Esophagus muscularis mucosa (tissue), 4 donors: ENCODE measurements around the gene DENND6A. TPM values are rescaled to one million over a fixed set of nuclear protein-coding genes. Genes with fewer than 3 reads are reported as not detected.
"Not testable (repeated sequence)": the region's sequence is repeated elsewhere in the genome, so short reads cannot be mapped to it uniquely, and the experiment has no call there.

Experiments
- DNase-seq: peaks from one replicate; pipeline ENCODE4 v3.0.0-alpha.2; 2017; ENCODE audit errors: extremely low spot score
- H3K27ac ChIP-seq, 4 donors: fragments of 200-600 bp; sonication (generic); replicated peaks in 1 of 4; 1 replicate in 3 of 4; 2 replicates in 1 of 4; pipeline ENCODE4 v1.5.1; 2016 to 2019; ENCODE audit warnings: mild to moderate bottlenecking in 1 of 4
- H3K27me3 ChIP-seq, 4 donors: fragments of 200-600 bp; sonication (generic); one replicate each; pipeline versions ENCODE4 v1.5.1 to v1.6.0; 2016 to 2019
- H3K36me3 ChIP-seq, 4 donors: fragments of 200-600 bp; sonication (generic); one replicate each; pipeline ENCODE4 v1.5.1; 2016 to 2019
- H3K4me1 ChIP-seq, 4 donors: fragments of 200-600 bp; sonication (generic); one replicate each; pipeline ENCODE4 v1.5.1; 2016 to 2019
- H3K4me3 ChIP-seq, 4 donors: fragments of 200-600 bp; sonication (generic); 1 replicate in 2 of 4; 2 replicates in 2 of 4; pipeline ENCODE4 v1.5.1; 2016 to 2019; ENCODE audit warnings: mild to moderate bottlenecking in 4 of 4, moderate library complexity in 1 of 4
- H3K9me3 ChIP-seq, 4 donors: fragments of 200-600 bp; sonication (generic); 1 replicate in 3 of 4; 2 replicates in 1 of 4; pipeline ENCODE4 v1.5.1; 2016 to 2019
- EP300 ChIP-seq: sonication (generic); formaldehyde crosslinking; IDR thresholded peaks from one replicate; pipeline ENCODE4 v1.6.1; 2017; ENCODE audit warnings: antibody characterized with exemption
- POLR2A ChIP-seq: fragments of 450-650 bp; IDR thresholded peaks from one replicate; pipeline ENCODE4 v1.6.1; 2017; ENCODE audit warnings: antibody characterized with exemption, moderate library complexity, mild to moderate bottlenecking, low read depth
- POLR2AphosphoS5 ChIP-seq, 2 donors: sonication (generic); formaldehyde crosslinking; IDR thresholded peaks; one replicate each; pipeline ENCODE4 v1.6.1; 2017; ENCODE audit warnings: antibody characterized with exemption in 2 of 2
- WGBS: methylation state at CpG from one replicate; pipeline ENCODE4 v1.1.5; 2018; 5-methylcytosine and 5-hydroxymethylcytosine counted together
- intact Hi-C: fragments of 100-400 bp; cut with DNase I; formaldehyde crosslinking; loops from one replicate; pipeline ENCODE4 v1.15.1; 2023
- total RNA-seq, 4 donors: library from RNA; depleted of rRNA; stranded (reverse); fragments of >200 nt; gene quantifications; one replicate each; pipeline versions ENCODE4 v1.1.0 to v1.2.1, GENCODE V29; 2016
- TF ChIP-seq, protein P1 (sequence below), 3 experiments: fragments of 200-600 bp in 2 of 3; fragments of 450-650 bp in 1 of 3; sonication (generic) in 2 of 3; IDR thresholded peaks; one replicate each; pipeline ENCODE4 v1.5.1; 2017 to 2019; ENCODE audit warnings: antibody characterized with exemption in 3 of 3, mild to moderate bottlenecking in 2 of 3, moderate library complexity in 1 of 3

DENND6A gene
- total RNA-seq, 4 donors from 2014 or later, result 24.6 to 47.2 (median 43.2) TPM

- H3K27ac ChIP-seq, result no peak overlapping the region
- intact Hi-C loops, result no loop called here
- no peaks in the 10 kb centered on the region for H3K4me1 ChIP-seq
- H3K4me3 ChIP-seq, result no peak overlapping the region
- H3K27me3 ChIP-seq, result no peaks in the 10 kb centered on the region
- DNase-seq, result no peak
- 77% methylated on average over 9 of the region's 9 CpGs for WGBS
- no peaks in the 10 kb centered on the region for H3K36me3 ChIP-seq
- H3K9me3 ChIP-seq, result no peaks in the 10 kb centered on the region
- TF ChIP-seq EP300 (no peak), POLR2AphosphoS5 (IDR thresholded peaks at IDR 0.05) (no peak), POLR2A (no peak)
- TF ChIP-seq, protein P1, sequence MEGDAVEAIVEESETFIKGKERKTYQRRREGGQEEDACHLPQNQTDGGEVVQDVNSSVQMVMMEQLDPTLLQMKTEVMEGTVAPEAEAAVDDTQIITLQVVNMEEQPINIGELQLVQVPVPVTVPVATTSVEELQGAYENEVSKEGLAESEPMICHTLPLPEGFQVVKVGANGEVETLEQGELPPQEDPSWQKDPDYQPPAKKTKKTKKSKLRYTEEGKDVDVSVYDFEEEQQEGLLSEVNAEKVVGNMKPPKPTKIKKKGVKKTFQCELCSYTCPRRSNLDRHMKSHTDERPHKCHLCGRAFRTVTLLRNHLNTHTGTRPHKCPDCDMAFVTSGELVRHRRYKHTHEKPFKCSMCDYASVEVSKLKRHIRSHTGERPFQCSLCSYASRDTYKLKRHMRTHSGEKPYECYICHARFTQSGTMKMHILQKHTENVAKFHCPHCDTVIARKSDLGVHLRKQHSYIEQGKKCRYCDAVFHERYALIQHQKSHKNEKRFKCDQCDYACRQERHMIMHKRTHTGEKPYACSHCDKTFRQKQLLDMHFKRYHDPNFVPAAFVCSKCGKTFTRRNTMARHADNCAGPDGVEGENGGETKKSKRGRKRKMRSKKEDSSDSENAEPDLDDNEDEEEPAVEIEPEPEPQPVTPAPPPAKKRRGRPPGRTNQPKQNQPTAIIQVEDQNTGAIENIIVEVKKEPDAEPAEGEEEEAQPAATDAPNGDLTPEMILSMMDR (IDR thresholded peaks at IDR 0.05), result no peak
Measured at GRCh38 chr3:57700737-57701136, 7.9 kb upstream of the DENND6A start.

GRCh38 chr3:57699591-57699990, 6.7 kb upstream of the DENND6A start:
- no peak overlapping the region for H3K27ac ChIP-seq
- 90% methylated on average over 2 of the region's 2 CpGs for WGBS
- intact Hi-C loops, result no loop called here

DNA sequence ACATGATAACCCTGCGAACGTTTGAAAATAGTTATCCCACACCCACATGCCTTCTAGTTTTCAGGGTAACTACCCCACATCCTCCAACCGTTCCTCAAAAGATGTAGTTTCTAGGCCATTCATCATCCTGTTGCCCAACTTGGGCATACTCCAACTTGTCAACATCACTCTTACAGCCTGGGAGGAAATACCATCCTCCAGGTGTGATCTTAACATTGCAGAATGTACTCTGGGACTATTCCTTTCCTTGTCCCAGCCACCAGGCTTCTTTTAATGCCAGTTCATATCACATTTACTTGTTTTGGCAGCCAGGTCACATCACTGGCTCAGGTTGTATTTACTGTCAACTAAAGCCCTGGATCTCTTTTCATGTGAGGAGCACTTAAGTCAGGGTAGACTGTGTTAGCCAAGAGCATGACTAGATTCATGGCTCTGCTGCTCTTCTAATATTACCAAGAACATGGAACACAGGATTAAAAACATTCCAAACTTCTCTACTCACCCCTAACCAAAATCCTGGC, 4.0 kb upstream of the DENND6A start:
- no peak overlapping the region for H3K4me3 ChIP-seq
- H3K27ac ChIP-seq, result no peak overlapping the region
- intact Hi-C loops, result no loop called here
- DNase-seq, result no peak
- 49% methylated on average over 3 of the region's 3 CpGs for WGBS
- H3K9me3 ChIP-seq, result no peaks in the 10 kb centered on the region
- peaks cover 0 to 7% (median 4%) of the 10 kb centered on the region in 4 donors for H3K4me1 ChIP-seq
- no peaks in the 10 kb centered on the region for H3K36me3 ChIP-seq
- no peaks in the 10 kb centered on the region for H3K27me3 ChIP-seq
- TF ChIP-seq EP300, result no peak
- no peak for TF ChIP-seq POLR2AphosphoS5 (IDR thresholded peaks at IDR 0.05)
- TF ChIP-seq POLR2A, result no peak
- TF ChIP-seq, protein P1 (IDR thresholded peaks at IDR 0.05), result no peak

More at GRCh38 chr3:57699591-57699990, 6.7 kb upstream of the DENND6A start:
- no peaks in the 10 kb centered on the region for H3K36me3 ChIP-seq
- H3K9me3 ChIP-seq, result no peaks in the 10 kb centered on the region
- H3K4me3 ChIP-seq, result no peak overlapping the region
- H3K27me3 ChIP-seq, result no peaks in the 10 kb centered on the region
- TF ChIP-seq POLR2AphosphoS5 (IDR thresholded peaks at IDR 0.05) (no peak), POLR2A (no peak)
- DNase-seq, result no peak
- no peaks in the 10 kb centered on the region for H3K4me1 ChIP-seq

DNA sequence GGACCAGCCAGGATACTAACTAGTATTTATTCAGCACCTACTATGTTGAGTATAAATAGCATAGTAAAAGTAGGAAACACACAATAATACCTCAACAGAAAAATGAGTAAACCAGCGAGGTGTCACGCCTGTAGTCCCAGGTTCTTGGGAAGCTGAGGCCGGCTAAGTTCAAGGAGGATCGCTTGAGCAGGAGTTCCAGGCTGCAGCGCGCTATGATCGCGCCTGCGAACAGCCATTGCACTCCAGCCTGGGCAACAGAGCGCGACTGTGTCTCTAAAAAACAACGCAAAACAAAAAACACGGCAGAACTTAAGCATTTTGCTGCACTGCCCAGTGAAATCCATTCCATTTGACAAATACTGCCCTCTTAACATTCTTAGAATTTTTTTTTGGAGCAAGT, 1.3 kb upstream of the DENND6A start:
- no peak overlapping the region for H3K4me3 ChIP-seq
- H3K9me3 ChIP-seq, result no peaks in the 10 kb centered on the region
- no peaks in the 10 kb centered on the region for H3K27me3 ChIP-seq
- H3K27ac ChIP-seq, result no peak overlapping the region
- no peaks in the 10 kb centered on the region for H3K36me3 ChIP-seq
- intact Hi-C loops, result loop anchor here (5.0 kb wide), 2 partner anchors 63 to 97 kb away; partner anchors contain the start of genes ARF4 and SLMAP
- 89% methylated on average over 13 of the region's 13 CpGs for WGBS
- DNase-seq, result no peak
- H3K4me1 ChIP-seq, result peaks cover 19 to 31% (median 25%) of the 10 kb centered on the region in 4 donors
- TF ChIP-seq EP300 (no peak), POLR2A (no peak), POLR2AphosphoS5 (IDR thresholded peaks at IDR 0.05) (no peak)
- TF ChIP-seq, protein P1 (IDR thresholded peaks at IDR 0.05), result no peak

DNA sequence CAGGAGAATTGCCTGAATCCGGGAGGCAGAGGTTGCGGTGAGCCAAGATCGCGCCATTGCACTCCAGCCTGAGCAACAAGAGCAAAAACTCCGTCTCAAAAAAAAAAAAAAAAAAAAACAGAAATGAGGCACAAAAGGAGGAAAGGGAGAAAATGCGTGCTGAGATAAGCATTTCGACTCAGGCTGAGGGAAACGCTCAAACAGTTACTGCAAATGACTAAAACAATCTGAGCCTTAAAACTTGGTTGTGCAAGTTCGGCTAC, 813 bp downstream of the DENND6A start:
- not testable (repeated sequence) for H3K27me3 ChIP-seq, DNase-seq, H3K9me3 ChIP-seq, H3K36me3 ChIP-seq
- WGBS, result 1% methylated on average over 9 of the region's 9 CpGs
- peak overlapping the region; percentile 97 to 99 (median 98) for H3K27ac ChIP-seq
- H3K4me3 ChIP-seq, result peak overlapping the region; percentile 82 to 93 (median 88)
- intact Hi-C loops, result loop anchor here (5.0 kb wide), 2 partner anchors 65 to 95 kb away; partner anchors contain the start of genes ARF4 and SLMAP
- H3K4me1 ChIP-seq, result peaks cover 29 to 52% (median 46%) of the 10 kb centered on the region in 4 donors
